A172 (cell line): ENCODE measurements around the gene ACSS2. TPM values are rescaled to one million over a fixed set of nuclear protein-coding genes. Genes with fewer than 3 reads are reported as not detected.

Experiments used
- DNase-seq: peaks from one replicate; pipeline ENCODE4 v3.0.0-alpha.2; 2015; ENCODE audit warnings: low spot score
- total RNA-seq: library from RNA; depleted of rRNA; stranded (reverse); fragments of >200 nt; shearing (Covaris generic); gene quantifications from 2 replicates; pipeline ENCODE4 v1.2.3, GENCODE V29; 2014

Gene ACSS2
- total RNA-seq, 1 experiment from 2014 or later, result 49.9 TPM

DNA sequence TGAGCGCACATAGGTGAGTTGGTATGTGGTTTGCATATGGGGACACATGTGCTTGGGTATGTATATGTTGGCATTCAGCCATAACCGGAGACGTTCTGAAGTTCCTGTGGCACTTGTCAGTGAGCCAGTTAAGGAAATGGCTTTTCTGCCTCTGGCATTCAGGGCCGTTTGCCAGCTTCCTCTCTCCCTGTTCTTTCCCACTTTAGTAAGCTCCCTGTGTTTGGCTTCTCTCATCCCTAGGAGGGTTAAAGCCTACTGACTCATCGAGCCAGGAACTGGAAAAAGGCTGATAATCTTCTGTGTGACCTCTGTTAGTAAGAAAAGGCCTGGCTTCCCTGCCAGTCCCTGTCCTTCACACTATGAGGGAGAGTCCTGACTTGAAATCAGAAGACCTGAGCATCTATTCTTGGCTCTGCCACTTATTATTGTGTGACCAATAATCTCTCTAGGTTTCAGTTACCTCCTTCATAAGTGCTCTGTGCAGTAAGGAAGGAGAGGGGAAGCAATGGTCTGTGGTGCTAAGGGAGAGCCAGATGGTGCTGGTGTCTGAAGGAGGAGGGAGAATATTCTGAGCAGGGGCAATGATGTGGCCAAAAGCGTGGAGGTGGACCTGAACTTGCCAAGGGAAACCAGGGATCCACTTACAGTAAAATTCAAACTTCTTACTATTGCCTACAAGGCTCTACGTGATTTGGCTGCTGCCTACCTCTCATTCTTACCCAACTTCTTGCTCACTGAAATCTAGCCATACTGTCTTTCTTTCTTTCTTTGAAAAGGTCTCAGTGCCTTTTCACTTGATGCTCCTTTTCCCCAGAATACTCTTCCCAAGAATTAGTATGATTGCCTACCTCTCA, 31.4 kb downstream of the ACSS2 start:
- peak; percentile 98 for DNase-seq

DNA sequence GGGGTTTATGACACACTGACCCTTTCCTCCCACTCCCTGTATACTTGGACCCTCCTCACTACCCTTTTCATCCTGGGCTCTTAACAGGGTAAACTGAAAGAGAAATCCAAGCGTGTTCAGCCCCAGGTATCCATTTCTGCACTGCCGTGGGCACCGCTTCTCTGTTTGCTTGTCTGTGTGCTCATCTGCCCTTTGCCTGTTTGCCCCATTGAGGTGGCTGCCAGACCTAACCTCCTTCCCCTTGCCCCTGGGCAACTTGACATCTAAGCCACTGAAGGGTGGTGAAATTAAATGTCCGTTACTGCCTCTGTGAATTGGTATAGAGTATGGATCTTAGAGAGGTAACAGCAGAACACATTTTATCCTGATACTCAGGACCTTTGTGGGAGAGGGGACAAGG, 38.7 kb downstream of the ACSS2 start:
- DNase-seq, result no peak

DNA sequence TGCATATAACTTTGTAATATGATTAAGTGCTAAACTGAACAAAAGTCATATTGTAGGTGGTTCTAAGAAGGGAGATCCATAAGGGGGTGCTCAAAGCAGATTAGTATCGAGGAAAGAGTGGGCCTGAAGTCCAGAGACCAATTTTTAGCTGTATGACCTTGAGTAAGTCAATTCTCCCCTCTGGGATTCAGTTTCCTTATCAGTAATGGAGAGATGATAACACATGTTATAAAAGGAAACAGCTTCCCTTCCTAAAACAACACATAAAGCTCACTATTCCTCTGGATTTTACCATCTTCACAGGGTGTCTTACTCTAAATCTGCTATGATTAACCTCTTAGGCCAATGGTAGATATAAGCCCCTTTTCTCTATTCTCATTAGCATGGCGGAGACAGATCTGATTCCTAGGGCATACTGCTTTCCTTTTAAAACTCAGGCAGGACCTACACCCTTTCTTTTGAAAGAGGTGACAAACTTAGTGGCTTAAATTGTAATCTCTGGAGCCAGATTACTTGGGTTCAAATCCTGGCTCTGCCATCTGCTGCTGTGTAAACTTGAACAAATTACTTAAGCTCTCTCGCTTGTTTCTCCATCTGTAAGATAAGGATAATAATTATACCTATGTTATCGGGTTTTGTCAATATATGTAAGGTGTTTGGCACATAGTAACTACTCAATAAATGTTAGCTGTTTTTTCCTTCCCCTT, 39.5 kb downstream of the ACSS2 start:
- no peak for DNase-seq

DNA sequence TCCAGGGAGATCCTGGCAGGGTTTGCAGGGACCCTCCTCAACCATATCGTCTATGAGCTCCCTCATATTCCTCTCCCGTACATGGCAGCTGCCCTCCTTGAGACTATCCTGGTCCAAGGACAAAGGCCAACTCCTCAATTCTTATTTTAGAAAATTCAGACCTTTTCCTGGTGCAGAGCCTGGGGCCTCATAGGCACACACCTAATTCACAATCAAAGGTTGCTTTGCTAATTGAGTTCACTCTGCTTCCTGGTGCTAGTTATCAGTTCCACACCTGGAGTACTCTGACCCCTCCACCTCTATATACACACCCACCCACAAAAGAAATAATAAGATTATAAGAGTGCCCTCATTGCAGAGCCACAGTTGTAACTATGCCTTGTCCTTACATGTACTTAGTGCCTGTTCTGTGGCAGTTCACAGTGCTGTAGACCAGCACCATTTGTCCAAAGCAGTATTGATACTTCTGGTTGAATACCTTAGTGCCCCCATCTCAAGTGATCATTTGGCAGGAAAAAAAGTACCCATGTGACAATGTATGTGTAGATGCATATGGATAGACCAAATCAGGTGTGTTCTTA, 40.5 kb downstream of the ACSS2 start:
- DNase-seq, result no peak

DNA sequence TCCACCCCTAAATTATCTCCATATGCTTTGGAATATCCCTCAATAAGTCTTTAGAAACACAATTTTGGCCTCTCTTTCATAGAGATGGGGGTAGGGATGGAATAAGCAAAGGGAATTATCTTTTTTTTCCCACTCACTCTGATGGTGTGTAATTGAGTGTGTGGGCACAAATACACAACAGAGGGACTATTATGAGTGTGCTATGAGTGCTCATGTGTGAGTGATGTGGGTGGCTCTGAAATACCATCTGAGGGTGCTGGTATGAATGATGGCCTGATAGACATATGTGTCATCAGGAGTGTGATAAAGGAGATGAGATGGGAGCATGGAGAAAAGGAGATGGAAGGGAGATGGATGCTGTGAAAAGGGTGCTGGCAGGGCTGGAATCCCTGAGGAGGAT, 43.6 kb downstream of the ACSS2 start:
- DNase-seq, result no peak

DNA sequence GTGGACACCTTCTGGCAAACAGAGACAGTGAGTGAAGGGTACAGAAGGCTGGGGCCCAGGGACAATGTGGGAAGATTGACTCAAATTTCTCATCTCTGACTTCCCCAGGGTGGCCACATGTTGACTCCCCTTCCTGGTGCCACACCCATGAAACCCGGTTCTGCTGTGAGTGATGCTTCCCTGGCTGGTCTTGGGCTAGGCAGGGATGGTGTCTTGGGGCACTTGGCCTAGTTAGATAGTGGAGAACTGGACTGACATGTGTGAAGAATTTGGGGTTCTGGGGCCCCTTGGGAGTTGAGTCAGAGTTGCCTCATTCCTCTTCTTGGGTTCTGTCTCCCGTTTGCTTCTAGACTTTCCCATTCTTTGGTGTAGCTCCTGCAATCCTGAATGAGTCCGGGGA, 45.0 kb downstream of the ACSS2 start:
- no peak for DNase-seq

DNA sequence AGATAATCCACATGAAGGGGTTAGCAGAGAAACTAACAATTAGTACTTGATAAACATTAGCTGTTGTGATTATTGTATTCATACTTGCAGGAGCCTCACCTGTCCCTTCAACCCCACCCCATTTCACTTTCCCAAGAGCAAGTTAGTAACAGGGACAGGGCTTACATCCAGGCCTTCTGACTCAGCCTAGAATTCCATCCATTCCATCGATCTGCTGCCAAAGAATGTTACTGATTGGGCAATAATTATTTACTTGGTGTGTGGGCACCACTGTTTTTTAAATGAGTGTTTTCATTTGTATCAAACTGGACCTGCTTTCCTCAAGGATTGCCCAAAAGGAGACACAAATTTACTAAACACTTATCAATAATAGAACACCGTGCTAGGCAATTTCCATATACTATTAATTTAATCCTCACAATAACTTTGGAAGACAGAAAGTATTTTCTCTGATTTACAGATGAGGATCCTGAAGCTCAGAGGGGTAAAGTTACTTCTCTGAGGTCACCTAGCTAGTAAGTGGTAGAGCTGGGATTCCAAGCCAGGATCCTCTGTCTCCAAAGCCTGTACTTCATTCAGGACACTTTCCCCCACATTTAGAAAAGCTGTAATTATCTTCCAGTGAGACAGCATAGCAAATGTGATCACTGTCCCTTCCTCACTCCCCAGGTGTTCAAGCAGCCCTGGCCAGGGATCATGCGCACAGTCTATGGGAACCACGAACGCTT, 46.4 kb downstream of the ACSS2 start:
- DNase-seq, result peak; percentile 75

DNA sequence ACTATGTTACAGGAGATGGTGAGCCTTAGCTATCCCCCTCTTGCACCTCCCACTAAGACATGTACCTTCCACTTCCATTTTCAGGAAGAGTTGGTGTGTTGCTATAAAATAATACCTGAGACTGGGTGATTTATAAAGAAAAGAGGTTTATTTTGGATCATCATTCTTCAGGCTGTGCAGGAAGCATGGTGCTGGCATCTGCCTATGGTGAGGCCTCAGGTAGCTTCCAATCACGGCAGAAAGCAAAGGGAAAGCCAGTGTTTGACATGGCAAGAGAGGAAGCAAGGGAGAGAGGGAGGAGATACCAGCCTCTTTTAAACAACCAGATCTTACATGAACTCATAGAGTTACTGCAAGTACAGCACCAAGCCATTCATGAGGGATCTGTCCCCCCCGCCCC, 47.0 kb downstream of the ACSS2 start:
- DNase-seq, result no peak

DNA sequence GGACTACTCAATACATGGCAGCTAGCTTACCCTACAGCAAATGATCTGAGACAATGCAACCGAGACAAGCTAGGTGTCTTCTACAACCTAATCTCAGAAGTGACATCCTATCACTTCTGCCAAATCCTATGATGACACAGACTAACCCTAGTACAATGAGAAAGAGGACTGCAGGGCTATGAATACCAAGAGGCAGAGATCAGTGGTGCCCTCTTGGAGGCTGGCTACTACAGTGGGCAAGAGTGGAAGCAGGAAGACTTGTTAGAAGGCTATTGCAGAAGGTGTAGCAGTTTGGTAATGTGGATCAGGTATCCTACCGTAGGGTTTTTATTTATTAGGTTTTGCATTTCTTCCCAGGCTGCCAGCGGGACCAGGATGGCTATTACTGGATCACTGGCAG, 48.9 kb downstream of the ACSS2 start:
- DNase-seq, result no peak

DNA sequence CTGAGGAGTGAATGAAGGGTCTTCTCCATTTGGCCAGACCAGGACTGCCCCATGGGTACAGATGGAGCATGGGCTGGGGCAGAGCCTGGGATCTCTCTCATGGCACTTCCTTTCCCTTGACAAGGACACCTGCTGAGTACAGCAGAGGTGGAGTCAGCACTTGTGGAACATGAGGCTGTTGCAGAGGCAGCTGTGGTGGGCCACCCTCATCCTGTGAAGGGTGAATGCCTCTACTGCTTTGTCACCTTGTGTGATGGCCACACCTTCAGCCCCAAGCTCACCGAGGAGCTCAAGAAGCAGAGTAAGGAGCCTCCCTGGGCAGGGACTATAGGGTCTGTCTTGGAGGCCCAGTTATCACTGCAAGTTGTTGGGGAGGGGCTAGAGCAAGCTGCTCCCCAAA, 49.6 kb downstream of the ACSS2 start:
- DNase-seq, result no peak

DNA sequence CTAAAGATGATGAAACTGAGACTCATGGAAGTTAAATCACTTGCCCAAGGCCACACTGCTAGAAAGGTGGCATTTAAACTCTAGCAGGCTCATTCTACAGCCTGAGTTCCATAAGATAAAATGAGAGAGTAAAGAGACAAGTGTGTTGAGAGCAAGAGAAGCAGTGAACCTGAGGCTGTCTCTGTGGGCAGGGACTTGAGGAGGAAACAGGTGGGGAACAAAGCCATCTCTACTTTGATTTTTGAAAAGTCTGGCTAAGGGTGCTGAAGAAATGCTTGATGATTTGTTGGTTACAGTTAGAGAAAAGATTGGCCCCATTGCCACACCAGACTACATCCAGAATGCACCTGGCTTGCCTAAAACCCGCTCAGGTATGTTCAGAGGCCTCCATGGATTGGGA, 50.2 kb downstream of the ACSS2 start:
- DNase-seq, result no peak

DNA sequence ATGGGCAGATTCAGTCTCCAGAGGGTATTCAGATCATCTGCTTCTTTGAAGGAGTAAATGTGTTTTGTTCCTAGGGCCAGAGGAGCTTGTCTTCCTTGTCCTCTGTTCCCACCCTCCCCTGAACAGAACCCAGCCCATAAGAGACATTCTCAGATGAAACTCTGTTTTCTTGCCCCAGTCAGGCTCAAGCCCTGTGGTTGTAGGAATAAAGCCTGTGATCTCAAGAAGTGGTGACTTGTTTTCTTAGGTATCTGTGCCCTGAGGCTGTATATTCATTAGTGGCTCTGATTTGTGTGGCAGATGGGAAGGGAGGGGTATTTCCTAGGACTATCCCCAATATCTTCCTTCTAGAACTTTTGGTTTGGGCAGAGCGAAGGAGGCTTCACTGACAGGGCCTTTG, 51.3 kb downstream of the ACSS2 start:
- DNase-seq, result no peak

DNA sequence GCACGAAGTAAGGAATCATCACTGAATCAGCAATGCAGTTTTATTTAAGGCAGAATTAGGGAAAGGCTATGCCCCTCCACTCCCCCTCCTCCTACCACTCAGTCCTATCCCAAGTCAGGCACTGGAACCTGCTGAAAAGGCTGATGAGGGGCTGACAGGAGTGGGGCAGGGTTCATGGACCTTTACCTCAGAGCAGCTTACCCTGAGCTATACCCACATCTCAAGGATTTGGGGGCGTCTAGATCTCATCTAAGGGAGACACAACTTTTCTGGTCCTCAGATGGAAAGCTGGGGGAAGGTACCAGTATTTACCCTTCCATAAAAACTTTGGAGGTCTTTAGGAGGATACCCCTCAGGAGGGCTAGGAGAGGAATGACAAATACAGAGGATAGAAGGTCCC, 52.0 kb downstream of the ACSS2 start:
- DNase-seq, result no peak

DNA sequence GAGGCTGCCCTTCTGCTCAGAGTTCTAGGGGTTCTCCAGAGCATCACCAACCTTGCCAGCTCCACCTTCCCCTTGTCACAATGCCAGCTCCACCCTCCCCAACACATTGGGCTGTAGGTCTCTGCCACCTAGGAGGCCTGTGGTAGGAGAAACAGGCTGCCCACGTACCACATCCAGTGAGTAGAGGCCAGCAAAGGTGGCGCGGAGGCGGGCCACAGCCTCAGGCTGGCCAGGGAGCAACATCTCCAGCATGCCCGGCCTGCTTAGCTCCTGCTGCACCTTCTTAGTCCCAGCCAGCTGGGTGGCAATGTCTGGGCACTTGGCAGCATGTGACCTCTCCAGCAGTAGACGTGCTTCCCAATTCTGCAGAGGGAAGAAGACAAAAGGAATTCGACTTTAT, 55.4 kb downstream of the ACSS2 start:
- no peak for DNase-seq

DNA sequence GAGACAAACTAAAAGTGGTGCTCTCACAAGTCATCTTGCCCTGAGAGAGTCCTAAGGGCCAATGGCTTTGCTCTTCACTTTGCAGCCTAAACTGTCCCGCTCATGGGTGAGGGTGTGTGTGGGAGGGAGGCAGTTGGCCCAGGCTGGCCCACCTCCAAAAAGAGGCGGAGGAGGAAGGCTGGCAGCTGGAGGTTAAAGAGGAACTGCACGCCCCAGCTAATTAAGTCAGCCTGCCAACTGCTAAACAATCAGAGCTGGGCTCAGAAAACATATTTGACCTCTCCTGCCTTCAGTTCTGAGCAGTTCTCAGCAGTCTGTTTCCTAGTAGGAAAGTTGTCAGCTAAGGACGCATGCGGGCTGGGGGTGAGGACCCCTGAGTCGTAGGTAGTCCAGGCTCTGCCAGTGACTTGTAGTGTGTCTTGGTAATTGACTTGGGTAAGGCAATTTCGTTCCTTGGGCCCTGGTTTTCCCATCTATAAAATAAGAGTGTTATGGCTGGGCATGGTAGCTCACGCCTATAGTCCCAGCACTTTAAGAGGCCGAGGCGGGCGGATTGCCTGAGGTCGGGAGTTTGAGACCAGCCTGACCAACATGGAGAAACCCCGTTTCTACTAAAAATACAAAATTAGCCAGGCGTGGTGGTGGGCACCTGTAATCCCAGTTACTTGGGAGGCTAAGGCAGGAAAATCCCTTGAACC, 62.2 kb downstream of the ACSS2 start:
- no peak for DNase-seq

DNA sequence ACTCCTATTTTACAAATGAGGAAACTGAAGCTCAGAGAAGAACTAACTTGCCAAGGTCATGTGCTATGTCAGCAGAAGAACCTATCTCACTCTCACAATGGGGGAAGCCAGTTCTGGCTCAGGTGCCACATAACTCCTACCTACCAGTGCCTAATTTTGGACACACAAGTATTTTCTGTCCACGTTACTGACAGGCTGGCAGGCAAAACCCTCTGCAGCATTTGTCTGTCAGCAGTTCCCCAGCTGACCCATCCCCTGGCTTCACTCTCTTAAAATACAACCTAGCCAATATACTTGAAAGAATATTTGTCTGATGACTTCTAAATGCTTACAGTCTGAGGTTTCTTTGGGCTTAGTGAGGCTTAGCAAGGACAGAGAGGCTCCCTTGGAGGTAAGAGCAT, 63.7 kb downstream of the ACSS2 start:
- no peak for DNase-seq

DNA sequence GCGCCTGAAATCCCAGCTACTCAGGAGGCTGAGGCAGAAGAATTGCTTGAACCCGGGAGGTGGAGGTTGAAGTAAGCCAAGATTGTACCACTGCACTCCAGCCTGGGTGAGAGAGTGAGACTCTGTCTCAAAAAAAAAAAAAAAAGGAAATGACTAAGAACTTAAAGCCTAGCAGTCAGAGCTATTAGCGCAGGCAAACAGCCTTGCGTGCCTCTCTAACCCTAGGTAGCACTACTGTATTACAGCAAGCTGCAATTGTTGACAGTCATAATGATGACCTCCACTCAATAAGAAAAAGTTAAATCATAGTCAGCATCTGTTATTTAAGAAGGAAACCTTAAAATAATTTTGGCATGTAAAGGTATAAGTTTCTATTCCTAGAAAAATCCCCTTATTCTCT, 64.8 kb downstream of the ACSS2 start:
- DNase-seq, result no peak

DNA sequence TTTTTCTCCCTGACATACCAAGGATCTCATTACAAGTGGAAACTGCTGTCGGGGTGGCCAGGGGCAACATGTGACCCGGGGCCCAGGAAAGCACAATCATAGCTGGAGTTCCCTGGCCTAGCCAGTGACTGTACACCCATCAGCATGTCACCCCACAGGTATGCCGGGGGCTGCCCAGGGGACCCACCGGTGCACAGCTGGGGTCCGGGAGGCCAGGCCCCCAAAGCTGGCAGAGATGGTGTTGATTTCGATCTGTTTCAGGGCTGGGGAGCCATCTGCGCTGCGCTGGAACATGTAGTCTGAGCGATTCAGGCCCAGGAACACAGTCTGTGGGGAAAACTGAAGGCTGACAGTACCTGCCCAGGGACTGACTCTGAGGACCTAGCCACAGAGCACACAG, 65.9 kb downstream of the ACSS2 start:
- no peak for DNase-seq

DNA sequence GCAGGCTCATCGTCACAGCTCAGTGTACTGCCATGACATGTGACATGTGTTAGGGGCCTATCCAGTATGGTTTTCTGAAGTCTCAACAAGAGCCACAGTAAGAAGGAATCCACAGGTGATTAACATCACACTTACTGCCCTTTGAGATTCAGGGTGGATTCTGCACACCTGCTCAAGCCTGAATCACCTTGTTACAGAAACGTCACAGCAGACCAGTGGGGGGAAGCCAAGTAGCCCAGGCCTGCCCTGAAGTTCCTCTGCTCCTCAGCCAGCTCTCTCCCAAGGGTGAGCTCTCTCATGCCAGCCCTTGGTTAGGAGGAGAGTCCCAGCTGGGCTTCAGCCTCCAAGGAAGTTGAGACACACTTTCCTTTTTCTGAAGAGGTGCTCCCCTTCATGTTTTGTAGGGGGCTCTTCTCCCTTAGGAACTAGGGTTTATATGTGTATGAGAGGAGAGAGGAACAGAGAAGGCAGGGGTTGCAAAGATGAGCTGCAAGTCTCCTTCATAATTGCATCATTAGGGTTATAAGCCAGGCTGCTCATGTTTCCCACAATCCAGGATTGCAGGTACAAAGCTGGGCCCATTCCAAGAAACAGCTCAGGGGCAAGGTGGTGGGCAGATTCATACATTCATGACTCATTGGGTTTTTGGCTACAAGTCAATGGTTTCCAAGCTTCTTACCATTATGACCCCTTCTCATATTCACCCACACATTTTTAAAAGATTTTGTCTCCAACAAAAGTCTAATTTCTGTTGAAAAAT, 67.6 kb downstream of the ACSS2 start:
- no peak for DNase-seq

DNA sequence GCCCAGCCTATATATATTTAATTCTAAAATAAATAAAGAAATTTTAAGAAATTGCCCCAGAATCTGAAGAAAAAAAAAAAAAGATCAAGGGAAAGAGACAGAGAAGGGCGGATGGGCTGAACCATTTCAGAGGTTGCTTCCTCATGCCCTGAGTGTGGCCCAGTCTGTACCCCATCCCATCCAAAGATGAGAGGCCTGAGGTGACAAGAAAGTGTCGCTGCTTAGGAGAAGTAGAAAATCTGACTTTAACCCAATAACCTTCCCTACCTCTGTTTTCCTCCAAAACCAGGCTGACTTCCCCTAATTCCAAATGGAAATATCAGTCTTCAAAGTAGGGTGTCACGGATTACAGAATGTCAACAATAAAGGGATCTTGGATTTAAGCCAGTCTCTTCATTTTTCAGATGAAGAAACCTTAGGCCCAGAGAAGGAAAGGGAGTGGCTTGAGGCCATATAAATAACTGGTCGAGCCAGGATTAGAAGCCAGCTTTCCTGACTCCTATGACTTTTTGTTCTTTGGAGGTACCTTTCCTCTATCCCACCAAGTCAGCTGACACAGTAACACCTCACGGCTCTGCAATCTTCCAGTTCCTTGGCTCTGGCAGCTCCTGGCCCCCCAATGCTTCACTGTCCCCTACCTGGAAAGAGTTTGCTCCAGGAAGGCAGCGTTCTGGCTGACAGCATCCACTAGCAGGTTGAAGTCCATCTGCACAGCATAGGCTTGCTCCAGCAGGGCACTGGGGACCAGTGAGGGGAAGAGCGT, 69.1 kb downstream of the ACSS2 start:
- DNase-seq, result no peak
